WTC11 (cell line): ENCODE results near the gene TOM1L2.

Source experiments
- NR2C2 ChIP-seq: sonication (generic); formaldehyde crosslinking; IDR thresholded peaks from 2 replicates; pipeline ENCODE4 v1.8.0; 2022; ENCODE audit warnings: mild to moderate bottlenecking, missing genetic modification reagents
- TF ChIP-seq, protein P1 (sequence below): fragments of 200-600 bp; IDR thresholded peaks from 2 replicates; pipeline ENCODE4 v1.8.0; 2022; ENCODE audit warnings: antibody characterized with exemption
- TF ChIP-seq, protein P2 (sequence below): sonication (generic); formaldehyde crosslinking; IDR thresholded peaks from 2 replicates; pipeline ENCODE4 v1.8.1; 2022; ENCODE audit warnings: low read depth, mild to moderate bottlenecking, moderate library complexity, missing genetic modification reagents, borderline replicate concordance
- TF ChIP-seq, protein P3 (sequence below): sonication (generic); formaldehyde crosslinking; IDR thresholded peaks from 2 replicates; pipeline ENCODE4 v1.8.0; 2022; ENCODE audit warnings: mild to moderate bottlenecking, missing genetic modification reagents

DNA sequence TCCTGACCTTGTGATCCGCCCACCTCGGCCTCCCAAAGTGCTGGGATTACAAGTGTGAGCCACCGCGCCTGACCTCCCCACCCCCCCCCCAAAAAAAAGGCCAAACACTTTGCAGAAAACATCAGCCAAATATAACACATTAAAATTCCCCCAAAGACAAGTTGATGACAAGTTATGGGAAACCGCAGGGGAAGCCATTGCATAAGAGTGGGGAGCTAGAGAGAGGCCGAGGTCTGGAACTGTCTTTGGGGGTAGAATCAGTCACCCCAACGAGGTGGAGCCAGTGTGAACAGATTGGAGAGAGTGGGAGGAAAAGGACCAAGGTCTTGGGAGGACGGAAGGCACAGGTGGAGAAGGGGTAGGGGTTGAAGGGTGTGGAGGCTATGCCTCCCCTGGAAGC lies 3.2 kb upstream of the TOM1L2 start:
- no peak for TF ChIP-seq NR2C2 (CRISPR knock-in tag)
- TF ChIP-seq, protein P1, sequence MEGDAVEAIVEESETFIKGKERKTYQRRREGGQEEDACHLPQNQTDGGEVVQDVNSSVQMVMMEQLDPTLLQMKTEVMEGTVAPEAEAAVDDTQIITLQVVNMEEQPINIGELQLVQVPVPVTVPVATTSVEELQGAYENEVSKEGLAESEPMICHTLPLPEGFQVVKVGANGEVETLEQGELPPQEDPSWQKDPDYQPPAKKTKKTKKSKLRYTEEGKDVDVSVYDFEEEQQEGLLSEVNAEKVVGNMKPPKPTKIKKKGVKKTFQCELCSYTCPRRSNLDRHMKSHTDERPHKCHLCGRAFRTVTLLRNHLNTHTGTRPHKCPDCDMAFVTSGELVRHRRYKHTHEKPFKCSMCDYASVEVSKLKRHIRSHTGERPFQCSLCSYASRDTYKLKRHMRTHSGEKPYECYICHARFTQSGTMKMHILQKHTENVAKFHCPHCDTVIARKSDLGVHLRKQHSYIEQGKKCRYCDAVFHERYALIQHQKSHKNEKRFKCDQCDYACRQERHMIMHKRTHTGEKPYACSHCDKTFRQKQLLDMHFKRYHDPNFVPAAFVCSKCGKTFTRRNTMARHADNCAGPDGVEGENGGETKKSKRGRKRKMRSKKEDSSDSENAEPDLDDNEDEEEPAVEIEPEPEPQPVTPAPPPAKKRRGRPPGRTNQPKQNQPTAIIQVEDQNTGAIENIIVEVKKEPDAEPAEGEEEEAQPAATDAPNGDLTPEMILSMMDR, result no peak
- TF ChIP-seq, protein P2, sequence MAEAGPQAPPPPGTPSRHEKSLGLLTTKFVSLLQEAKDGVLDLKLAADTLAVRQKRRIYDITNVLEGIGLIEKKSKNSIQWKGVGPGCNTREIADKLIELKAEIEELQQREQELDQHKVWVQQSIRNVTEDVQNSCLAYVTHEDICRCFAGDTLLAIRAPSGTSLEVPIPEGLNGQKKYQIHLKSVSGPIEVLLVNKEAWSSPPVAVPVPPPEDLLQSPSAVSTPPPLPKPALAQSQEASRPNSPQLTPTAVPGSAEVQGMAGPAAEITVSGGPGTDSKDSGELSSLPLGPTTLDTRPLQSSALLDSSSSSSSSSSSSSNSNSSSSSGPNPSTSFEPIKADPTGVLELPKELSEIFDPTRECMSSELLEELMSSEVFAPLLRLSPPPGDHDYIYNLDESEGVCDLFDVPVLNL (CRISPR knock-in tag), result no peak
- TF ChIP-seq, protein P3, sequence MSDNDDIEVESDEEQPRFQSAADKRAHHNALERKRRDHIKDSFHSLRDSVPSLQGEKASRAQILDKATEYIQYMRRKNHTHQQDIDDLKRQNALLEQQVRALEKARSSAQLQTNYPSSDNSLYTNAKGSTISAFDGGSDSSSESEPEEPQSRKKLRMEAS (CRISPR knock-in tag), result no peak
